ENCODE results near the gene LNX2. TPM values are rescaled to one million over a fixed set of nuclear protein-coding genes. Genes with fewer than 3 reads are reported as not detected.
"Not testable (repeated sequence)": the region's sequence is repeated elsewhere in the genome, so short reads cannot be mapped to it uniquely, and the experiment has no call there.

The LNX2 gene
- total RNA-seq, 2 donors from 2014 or later = 13.9 to 15.6 TPM

DNA sequence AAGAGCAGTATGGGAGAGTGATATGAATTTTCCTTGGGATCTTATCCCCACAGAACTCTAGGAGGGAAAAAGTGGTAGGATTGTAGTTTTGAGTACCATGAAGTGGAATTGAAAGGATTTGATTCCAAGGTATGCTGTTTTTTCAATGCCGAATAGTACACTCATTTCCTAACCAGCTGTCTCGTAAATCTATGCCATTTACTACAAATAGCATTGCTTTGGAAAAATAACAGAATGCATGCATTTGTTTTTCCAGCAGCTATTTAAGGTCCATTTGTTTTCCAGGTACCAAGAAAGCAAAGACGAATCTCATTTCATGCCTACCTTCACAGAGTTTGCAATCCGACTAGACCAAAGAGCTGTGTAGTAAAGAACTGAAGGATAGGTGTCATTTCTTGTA lies 11.9 kb upstream of the LNX2 start:
- Histone ChIP-seq H3K9ac (ENCODE audit: extremely low read depth, low read length, poor library complexity, severe bottlenecking) (no peak overlapping the region), H3K27me3 (ENCODE audit: control insufficient read depth, insufficient read depth, low read length, poor library complexity, severe bottlenecking) (no peaks in the 10 kb centered on the region), H3K4me3 (ENCODE audit: low read length) (no peak overlapping the region), H3K27ac (ENCODE audit: low read depth, low read length) (no peak overlapping the region), H3K36me3 (ENCODE audit: control insufficient read depth, insufficient read depth, low read length) (peaks cover 7% of the 10 kb centered on the region), H3K4me1 (ENCODE audit: control insufficient read depth, insufficient read depth, low read length) (no peaks in the 10 kb centered on the region), H3K9me3 (ENCODE audit: control insufficient read depth, low read length) (no peaks in the 10 kb centered on the region)
- Mint-ChIP-seq H3K27ac (no peak overlapping the region), H3K27me3 (ENCODE audit: insufficient read depth) (no peaks in the 10 kb centered on the region), H3K4me3 (no peak overlapping the region), H3K9me3 (no peaks in the 10 kb centered on the region), H3K4me1 (peaks cover 5% of the 10 kb centered on the region), H3K36me3 (ENCODE audit: low read depth) (peaks cover 18% of the 10 kb centered on the region)
- WGBS, 2 experiments (ENCODE audit: insufficient coverage in 1 of 2, insufficient read length in 1 of 2) = 91 to 95% methylated on average over 3 to 4 of the region's 4 CpGs
- TF ChIP-seq, protein P1, sequence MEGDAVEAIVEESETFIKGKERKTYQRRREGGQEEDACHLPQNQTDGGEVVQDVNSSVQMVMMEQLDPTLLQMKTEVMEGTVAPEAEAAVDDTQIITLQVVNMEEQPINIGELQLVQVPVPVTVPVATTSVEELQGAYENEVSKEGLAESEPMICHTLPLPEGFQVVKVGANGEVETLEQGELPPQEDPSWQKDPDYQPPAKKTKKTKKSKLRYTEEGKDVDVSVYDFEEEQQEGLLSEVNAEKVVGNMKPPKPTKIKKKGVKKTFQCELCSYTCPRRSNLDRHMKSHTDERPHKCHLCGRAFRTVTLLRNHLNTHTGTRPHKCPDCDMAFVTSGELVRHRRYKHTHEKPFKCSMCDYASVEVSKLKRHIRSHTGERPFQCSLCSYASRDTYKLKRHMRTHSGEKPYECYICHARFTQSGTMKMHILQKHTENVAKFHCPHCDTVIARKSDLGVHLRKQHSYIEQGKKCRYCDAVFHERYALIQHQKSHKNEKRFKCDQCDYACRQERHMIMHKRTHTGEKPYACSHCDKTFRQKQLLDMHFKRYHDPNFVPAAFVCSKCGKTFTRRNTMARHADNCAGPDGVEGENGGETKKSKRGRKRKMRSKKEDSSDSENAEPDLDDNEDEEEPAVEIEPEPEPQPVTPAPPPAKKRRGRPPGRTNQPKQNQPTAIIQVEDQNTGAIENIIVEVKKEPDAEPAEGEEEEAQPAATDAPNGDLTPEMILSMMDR (conservative IDR thresholded peaks at IDR 0.05) = no peak
- DNase-seq = no peak

DNA sequence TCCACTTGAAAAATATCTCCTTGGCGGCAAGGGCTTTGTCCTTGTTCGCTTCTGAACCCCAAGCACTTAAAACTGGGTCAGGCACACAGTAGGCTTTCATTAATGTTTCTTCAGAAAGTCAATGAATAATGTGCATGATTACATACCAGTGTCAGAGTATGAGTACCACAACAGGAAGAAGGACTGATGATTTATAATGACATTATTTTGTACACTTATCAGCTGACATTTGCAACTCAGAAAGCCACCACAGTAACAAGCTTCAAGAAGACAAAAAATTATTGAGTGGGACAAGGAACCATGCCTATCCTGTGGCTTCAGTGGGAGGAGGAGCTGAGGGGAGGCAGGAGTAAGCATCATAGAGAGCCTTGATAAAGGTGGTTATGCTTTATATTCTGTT lies 11.3 kb upstream of the LNX2 start:
- TF ChIP-seq, protein P1 (conservative IDR thresholded peaks at IDR 0.05) = no peak
- Mint-ChIP-seq H3K27me3 (ENCODE audit: insufficient read depth) (no peaks in the 10 kb centered on the region), H3K27ac (no peak overlapping the region), H3K9me3 (no peaks in the 10 kb centered on the region), H3K4me1 (peaks cover 5% of the 10 kb centered on the region), H3K36me3 (ENCODE audit: low read depth) (peaks cover 16% of the 10 kb centered on the region), H3K4me3 (no peak overlapping the region)
- no peak overlapping the region for H3K4me3 ChIP-seq (ENCODE audit: low read length)
- no peaks in the 10 kb centered on the region for H3K27me3 ChIP-seq (ENCODE audit: control insufficient read depth, insufficient read depth, low read length, poor library complexity, severe bottlenecking)
- peaks cover 7% of the 10 kb centered on the region for H3K36me3 ChIP-seq (ENCODE audit: control insufficient read depth, insufficient read depth, low read length)
- no peak for DNase-seq
- no peak overlapping the region for H3K27ac ChIP-seq (ENCODE audit: low read depth, low read length)
- 77% methylated on average over 2 of the region's 2 CpGs; no CpG with 5 or more reads in 1 of the 2 experiments for WGBS, 2 experiments (ENCODE audit: insufficient coverage in 1 of 2, insufficient read length in 1 of 2)
- no peak overlapping the region for H3K9ac ChIP-seq (ENCODE audit: extremely low read depth, low read length, poor library complexity, severe bottlenecking)
- no peaks in the 10 kb centered on the region for H3K9me3 ChIP-seq (ENCODE audit: control insufficient read depth, low read length)
- H3K4me1 ChIP-seq (ENCODE audit: control insufficient read depth, insufficient read depth, low read length) = no peaks in the 10 kb centered on the region

DNA sequence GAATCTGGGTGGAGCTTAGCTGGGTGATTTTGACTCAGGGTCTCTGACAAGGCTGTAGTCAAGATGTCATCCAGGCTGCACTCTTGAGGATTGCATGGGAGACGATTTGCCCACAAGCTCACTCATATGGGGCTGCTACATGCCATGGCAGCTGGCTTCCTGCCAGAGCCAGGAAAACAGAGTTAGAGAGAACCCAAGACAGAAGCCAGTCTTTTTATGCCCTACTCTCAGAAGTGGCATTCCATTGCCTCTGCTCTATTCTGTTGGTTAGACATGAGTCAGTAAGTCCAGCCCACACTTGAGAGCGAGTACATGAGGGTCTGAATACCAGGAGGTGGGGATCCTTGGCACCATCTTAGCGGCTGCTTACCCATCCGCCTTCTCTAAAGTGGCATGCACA lies 10.8 kb upstream of the LNX2 start:
- DNase-seq = no peak
- Histone ChIP-seq H3K27me3 (ENCODE audit: control insufficient read depth, insufficient read depth, low read length, poor library complexity, severe bottlenecking) (no peaks in the 10 kb centered on the region), H3K9ac (ENCODE audit: extremely low read depth, low read length, poor library complexity, severe bottlenecking) (no peak overlapping the region), H3K4me1 (ENCODE audit: control insufficient read depth, insufficient read depth, low read length) (no peaks in the 10 kb centered on the region), H3K4me3 (ENCODE audit: low read length) (no peak overlapping the region), H3K27ac (ENCODE audit: low read depth, low read length) (no peak overlapping the region), H3K36me3 (ENCODE audit: control insufficient read depth, insufficient read depth, low read length) (peaks cover 7% of the 10 kb centered on the region), H3K9me3 (ENCODE audit: control insufficient read depth, low read length) (no peaks in the 10 kb centered on the region)
- WGBS, 2 experiments (ENCODE audit: insufficient coverage in 1 of 2, insufficient read length in 1 of 2) = 90 to 95% methylated on average over 2 to 4 of the region's 4 CpGs
- Mint-ChIP-seq H3K4me1 (peaks cover 7% of the 10 kb centered on the region), H3K4me3 (no peak overlapping the region), H3K27ac (no peak overlapping the region), H3K9me3 (no peaks in the 10 kb centered on the region), H3K27me3 (ENCODE audit: insufficient read depth) (no peaks in the 10 kb centered on the region), H3K36me3 (ENCODE audit: low read depth) (peaks cover 16% of the 10 kb centered on the region)
- TF ChIP-seq, protein P1 (conservative IDR thresholded peaks at IDR 0.05) = no peak

DNA sequence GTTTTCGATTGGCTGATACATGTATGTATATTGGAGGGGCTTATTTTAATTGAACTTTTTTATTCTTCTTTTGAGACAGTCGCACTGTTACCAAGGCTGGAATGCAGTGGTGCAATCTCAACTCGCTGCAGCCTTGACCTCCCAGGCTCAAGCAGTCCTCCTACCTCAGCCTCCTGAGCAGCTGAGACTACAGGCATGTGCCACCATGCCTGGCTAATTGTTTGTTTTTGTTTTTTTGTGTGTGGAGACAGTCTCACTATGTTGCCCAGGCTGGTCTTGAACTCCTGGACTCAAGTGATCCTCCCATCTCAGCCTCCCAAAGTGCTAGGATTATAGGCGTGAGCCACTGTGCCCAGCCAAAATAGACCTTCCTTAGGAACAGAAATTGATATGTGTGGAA lies 8.4 kb upstream of the LNX2 start:
- Mint-ChIP-seq H3K4me1 (peaks cover 16% of the 10 kb centered on the region), H3K36me3 (ENCODE audit: low read depth) (peaks cover 27% of the 10 kb centered on the region)
- peaks cover 18% of the 10 kb centered on the region for H3K36me3 ChIP-seq (ENCODE audit: control insufficient read depth, insufficient read depth, low read length)
- not testable (repeated sequence) for H3K27ac ChIP-seq (ENCODE audit: low read depth, low read length); H3K4me1 ChIP-seq (ENCODE audit: control insufficient read depth, insufficient read depth, low read length); H3K9me3 ChIP-seq (ENCODE audit: control insufficient read depth, low read length); H3K4me3 Mint-ChIP-seq; DNase-seq; H3K4me3 ChIP-seq (ENCODE audit: low read length); H3K27ac Mint-ChIP-seq; H3K27me3 ChIP-seq (ENCODE audit: control insufficient read depth, insufficient read depth, low read length, poor library complexity, severe bottlenecking); H3K9ac ChIP-seq (ENCODE audit: extremely low read depth, low read length, poor library complexity, severe bottlenecking); H3K9me3 Mint-ChIP-seq; H3K27me3 Mint-ChIP-seq (ENCODE audit: insufficient read depth)
- 92 to 98% methylated on average over 2 to 4 of the region's 4 CpGs for whole genome bisulfite sequencing, 2 experiments (ENCODE audit: insufficient coverage in 1 of 2, insufficient read length in 1 of 2)

All from endodermal cell (in vitro differentiated cells).